GM19438 (cell line): ENCODE results near the gene RPP30.
A peak's percentile ranks its signal among the peaks of the same experiment; 100 is the strongest.

Experiments used
- ATAC-seq: cut with Tn5 transposase; IDR thresholded peaks from one replicate; pipeline ENCODE4 v1.9.1; 2021; ENCODE audit warnings: low read depth; ENCODE audit not compliant: unreplicated experiment

RPP30 gene

GRCh38 chr10:90871766-90872647, at the start of gene RPP30:
Gene RPP30, plus strand, starts transcription at chr10:90871974. Its CDS starts 13 bp downstream, at chr10:90871987.
- peak; percentile 99 for ATAC-seq

GRCh38 chr10:90822508-90822907, 49.3 kb upstream of the RPP30 start:
- no peak for ATAC-seq

GRCh38 chr10:90832111-90832510, 39.7 kb upstream of the RPP30 start:
- no peak for ATAC-seq

GRCh38 chr10:90834326-90834725, 37.4 kb upstream of the RPP30 start:
- ATAC-seq: no peak

- no peak for ATAC-seq
These were observed 34.3 kb upstream of the RPP30 start for GRCh38 chr10:90837486-90837885.

GRCh38 chr10:90842725-90843124, 29.0 kb upstream of the RPP30 start:
- ATAC-seq: no peak

GRCh38 chr10:90845726-90846125, 26.0 kb upstream of the RPP30 start:
- ATAC-seq: no peak

GRCh38 chr10:90846746-90847145, 25.0 kb upstream of the RPP30 start:
- no peak for ATAC-seq

GRCh38 chr10:90847436-90847835, 24.3 kb upstream of the RPP30 start:
- ATAC-seq: no peak

GRCh38 chr10:90849956-90850749, 21.6 kb upstream of the RPP30 start:
- no peak for ATAC-seq

- ATAC-seq: no peak
These were observed 16.6 kb upstream of the RPP30 start for GRCh38 chr10:90855126-90855525.

GRCh38 chr10:90856261-90856660, 15.5 kb upstream of the RPP30 start:
- ATAC-seq: no peak

GRCh38 chr10:90856964-90857634, 14.7 kb upstream of the RPP30 start:
- ATAC-seq: peak; percentile 8

GRCh38 chr10:90857635-90858460, 13.9 kb upstream of the RPP30 start, which contains the start of gene HTR7:
Gene HTR7, minus strand, starts transcription at chr10:90858039. Its CDS starts 368 bp downstream, at chr10:90857671.
- ATAC-seq: peak; percentile 68

- no peak for ATAC-seq
These were observed 13.3 kb upstream of the RPP30 start for GRCh38 chr10:90858461-90858968.

- ATAC-seq: no peak
These were observed 12.4 kb upstream of the RPP30 start for GRCh38 chr10:90859321-90859751.

GRCh38 chr10:90860790-90861189, 11.0 kb upstream of the RPP30 start:
- no peak for ATAC-seq

- no peak for ATAC-seq
These were observed 8.8 kb upstream of the RPP30 start for GRCh38 chr10:90862908-90863514.

- ATAC-seq: no peak
These were observed 6.4 kb upstream of the RPP30 start for GRCh38 chr10:90865401-90865800.
